ENCODE measurements around the gene ENGASE.
"Not testable (repeated sequence)": the region's sequence is repeated elsewhere in the genome, so short reads cannot be mapped to it uniquely, and the experiment has no call there.

ENGASE gene

GRCh38 chr17:79028496-79029326 is 45.9 kb upstream of the ENGASE start:
- Histone ChIP-seq H2BK5ac (ENCODE audit: low read length) (no peak overlapping the region), H3K36me3 (ENCODE audit: control insufficient read depth, insufficient read depth, low read length) (no peaks in the 10 kb centered on the region), H3K9ac (ENCODE audit: low read length) (no peak overlapping the region), H3K4me1 (ENCODE audit: control insufficient read depth, low read depth, low read length) (no peaks in the 10 kb centered on the region), H3K27ac (ENCODE audit: low read depth, low read length) (no peak overlapping the region), H2BK120ac (ENCODE audit: low read depth, low read length) (no peak overlapping the region), H3K23ac (ENCODE audit: low read length) (no peak overlapping the region), H3K4me3 (ENCODE audit: low read length) (no peak overlapping the region), H3K79me1 (ENCODE audit: low read length) (no peaks in the 10 kb centered on the region), H3K18ac (ENCODE audit: low read length) (no peak overlapping the region), H4K8ac (ENCODE audit: low read depth, low read length) (no peak overlapping the region), H4K5ac (ENCODE audit: low read length) (no peak overlapping the region), H2BK15ac (replicated peaks; ENCODE audit: low read depth) (no peak overlapping the region), H3K56ac (ENCODE audit: low read length) (no peak overlapping the region), H3K27me3 (ENCODE audit: insufficient read depth, low read length, poor library complexity) (peaks cover 8% of the 10 kb centered on the region), H3K4me2 (ENCODE audit: low read length) (no peak overlapping the region), H2AK5ac (ENCODE audit: low read length) (no peak overlapping the region), H3K4ac (ENCODE audit: low read depth, low read length) (no peak overlapping the region), H3K79me2 (ENCODE audit: control insufficient read depth, insufficient read depth, low read length) (no peaks in the 10 kb centered on the region)
- WGBS (ENCODE audit: extremely low coverage, insufficient coverage, low lambda C conversion rate), result no CpG with 5 or more reads among the region's 17 CpGs
- no peak for DNase-seq

GRCh38 chr17:79029327-79030009 is 45.2 kb upstream of the ENGASE start:
- Histone ChIP-seq H3K4me1 (ENCODE audit: control insufficient read depth, low read depth, low read length) (no peaks in the 10 kb centered on the region), H3K9ac (ENCODE audit: low read length) (no peak overlapping the region), H2BK15ac (replicated peaks; ENCODE audit: low read depth) (no peak overlapping the region), H3K27me3 (ENCODE audit: insufficient read depth, low read length, poor library complexity) (peaks cover 8% of the 10 kb centered on the region), H2BK5ac (ENCODE audit: low read length) (no peak overlapping the region), H3K36me3 (ENCODE audit: control insufficient read depth, insufficient read depth, low read length) (no peaks in the 10 kb centered on the region), H4K5ac (ENCODE audit: low read length) (no peak overlapping the region), H3K79me2 (ENCODE audit: control insufficient read depth, insufficient read depth, low read length) (no peaks in the 10 kb centered on the region), H3K27ac (ENCODE audit: low read depth, low read length) (no peak overlapping the region), H3K4me3 (ENCODE audit: low read length) (no peak overlapping the region), H2BK120ac (ENCODE audit: low read depth, low read length) (no peak overlapping the region), H2AK5ac (ENCODE audit: low read length) (no peak overlapping the region), H3K18ac (ENCODE audit: low read length) (no peak overlapping the region), H3K4me2 (ENCODE audit: low read length) (no peak overlapping the region), H4K8ac (ENCODE audit: low read depth, low read length) (no peak overlapping the region), H3K23ac (ENCODE audit: low read length) (no peak overlapping the region), H3K4ac (ENCODE audit: low read depth, low read length) (no peak overlapping the region), H3K79me1 (ENCODE audit: low read length) (no peaks in the 10 kb centered on the region), H3K56ac (ENCODE audit: low read length) (no peak overlapping the region)
- DNase-seq, result no peak
- WGBS (ENCODE audit: extremely low coverage, insufficient coverage, low lambda C conversion rate), result no CpG with 5 or more reads among the region's 16 CpGs

- not testable (repeated sequence) for H3K4me3 ChIP-seq (ENCODE audit: low read length); H3K18ac ChIP-seq (ENCODE audit: low read length); H3K4ac ChIP-seq (ENCODE audit: low read depth, low read length); H3K27ac ChIP-seq (ENCODE audit: low read depth, low read length); H4K8ac ChIP-seq (ENCODE audit: low read depth, low read length); H2AK5ac ChIP-seq (ENCODE audit: low read length); H3K56ac ChIP-seq (ENCODE audit: low read length); H3K79me2 ChIP-seq (ENCODE audit: control insufficient read depth, insufficient read depth, low read length); H4K5ac ChIP-seq (ENCODE audit: low read length); H3K4me1 ChIP-seq (ENCODE audit: control insufficient read depth, low read depth, low read length); H3K79me1 ChIP-seq (ENCODE audit: low read length); H2BK5ac ChIP-seq (ENCODE audit: low read length); H3K9ac ChIP-seq (ENCODE audit: low read length); H2BK15ac ChIP-seq (replicated peaks; ENCODE audit: low read depth); H3K36me3 ChIP-seq (ENCODE audit: control insufficient read depth, insufficient read depth, low read length); H3K4me2 ChIP-seq (ENCODE audit: low read length); DNase-seq; H3K27me3 ChIP-seq (ENCODE audit: insufficient read depth, low read length, poor library complexity); H2BK120ac ChIP-seq (ENCODE audit: low read depth, low read length); H3K23ac ChIP-seq (ENCODE audit: low read length)
- no CpG with 5 or more reads among the region's 12 CpGs for WGBS (ENCODE audit: extremely low coverage, insufficient coverage, low lambda C conversion rate)
These were observed 44.0 kb upstream of the ENGASE start for GRCh38 chr17:79030636-79031035.

GRCh38 chr17:79031996-79032875 is 42.4 kb upstream of the ENGASE start:
- Histone ChIP-seq H3K79me2 (ENCODE audit: control insufficient read depth, insufficient read depth, low read length) (no peaks in the 10 kb centered on the region), H3K4me2 (ENCODE audit: low read length) (no peak overlapping the region), H2AK5ac (ENCODE audit: low read length) (no peak overlapping the region), H3K18ac (ENCODE audit: low read length) (no peak overlapping the region), H2BK5ac (ENCODE audit: low read length) (no peak overlapping the region), H3K36me3 (ENCODE audit: control insufficient read depth, insufficient read depth, low read length) (no peaks in the 10 kb centered on the region), H3K79me1 (ENCODE audit: low read length) (no peaks in the 10 kb centered on the region), H3K4ac (ENCODE audit: low read depth, low read length) (no peak overlapping the region), H3K4me1 (ENCODE audit: control insufficient read depth, low read depth, low read length) (no peaks in the 10 kb centered on the region), H3K27ac (ENCODE audit: low read depth, low read length) (no peak overlapping the region), H3K4me3 (ENCODE audit: low read length) (no peak overlapping the region), H2BK120ac (ENCODE audit: low read depth, low read length) (no peak overlapping the region), H2BK15ac (replicated peaks; ENCODE audit: low read depth) (no peak overlapping the region), H3K9ac (ENCODE audit: low read length) (no peak overlapping the region), H4K5ac (ENCODE audit: low read length) (no peak overlapping the region), H3K56ac (ENCODE audit: low read length) (no peak overlapping the region), H4K8ac (ENCODE audit: low read depth, low read length) (no peak overlapping the region), H3K23ac (ENCODE audit: low read length) (no peak overlapping the region), H3K27me3 (ENCODE audit: insufficient read depth, low read length, poor library complexity) (no peaks in the 10 kb centered on the region)
- WGBS (ENCODE audit: extremely low coverage, insufficient coverage, low lambda C conversion rate), result no CpG with 5 or more reads among the region's 26 CpGs
- no peak for DNase-seq

GRCh38 chr17:79033046-79033616 is 41.5 kb upstream of the ENGASE start:
- Histone ChIP-seq H3K27me3 (ENCODE audit: insufficient read depth, low read length, poor library complexity) (no peaks in the 10 kb centered on the region), H3K79me1 (ENCODE audit: low read length) (no peaks in the 10 kb centered on the region), H3K4ac (ENCODE audit: low read depth, low read length) (no peak overlapping the region), H3K56ac (ENCODE audit: low read length) (no peak overlapping the region), H3K23ac (ENCODE audit: low read length) (no peak overlapping the region), H3K18ac (ENCODE audit: low read length) (no peak overlapping the region), H3K4me3 (ENCODE audit: low read length) (no peak overlapping the region), H3K36me3 (ENCODE audit: control insufficient read depth, insufficient read depth, low read length) (no peaks in the 10 kb centered on the region), H2BK5ac (ENCODE audit: low read length) (no peak overlapping the region), H3K27ac (ENCODE audit: low read depth, low read length) (no peak overlapping the region), H3K4me1 (ENCODE audit: control insufficient read depth, low read depth, low read length) (no peaks in the 10 kb centered on the region), H3K9ac (ENCODE audit: low read length) (no peak overlapping the region), H4K5ac (ENCODE audit: low read length) (no peak overlapping the region), H3K4me2 (ENCODE audit: low read length) (no peak overlapping the region), H2BK120ac (ENCODE audit: low read depth, low read length) (no peak overlapping the region), H4K8ac (ENCODE audit: low read depth, low read length) (no peak overlapping the region), H2AK5ac (ENCODE audit: low read length) (no peak overlapping the region), H3K79me2 (ENCODE audit: control insufficient read depth, insufficient read depth, low read length) (no peaks in the 10 kb centered on the region), H2BK15ac (replicated peaks; ENCODE audit: low read depth) (no peak overlapping the region)
- DNase-seq, result no peak
- no CpG with 5 or more reads among the region's 9 CpGs for WGBS (ENCODE audit: extremely low coverage, insufficient coverage, low lambda C conversion rate)

Measured in mesendoderm (in vitro differentiated cells).